GM13976 (cell line): Measurements from ENCODE around the gene MLKL.

Source experiments
- DNase-seq: peaks from one replicate; pipeline ENCODE4 v3.0.0; 2012; ENCODE audit warnings: low spot score
- CTCF ChIP-seq: IDR thresholded peaks from 2 replicates; pipeline ENCODE4 v1.5.1; 2012; ENCODE audit warnings: borderline replicate concordance, mild to moderate bottlenecking; ENCODE audit not compliant: insufficient read depth; ENCODE audit errors: extremely low read depth, missing control alignments, control extremely low read depth
- in situ Hi-C: fragments of 300-500 bp; cut with MboI; formaldehyde crosslinking; loops from one replicate; pipeline ENCODE4 v1.12.0; 2022; ENCODE audit warnings: low sequenced_read_pairs, mixed read lengths, inconsistent platforms; ENCODE audit not compliant: unreplicated experiment

MLKL gene

GRCh38 chr16:74711938-74712337 is 11.3 kb upstream of the MLKL start:
- DNase-seq, result no peak
- no peak for TF ChIP-seq CTCF
- in situ Hi-C loops, result loop anchor here (25.0 kb wide), 2 partner anchors 150 to 400 kb away; partner anchors contain the start of gene LDHD

GRCh38 chr16:74710401-74710800 is 9.7 kb upstream of the MLKL start:
- in situ Hi-C loops, result loop anchor here (25.0 kb wide), 2 partner anchors 152 to 402 kb away; partner anchors contain the start of gene LDHD

GRCh38 chr16:74709441-74709877 is 8.8 kb upstream of the MLKL start:
- in situ Hi-C loops, result loop anchor here (25.0 kb wide), 2 partner anchors 153 to 403 kb away; partner anchors contain the start of gene LDHD
- peak; percentile 86 for DNase-seq
- TF ChIP-seq CTCF, result peak; percentile 92

More at GRCh38 chr16:74710401-74710800, 9.7 kb upstream of the MLKL start:
- no peak for TF ChIP-seq CTCF
- DNase-seq, result no peak

GRCh38 chr16:74700116-74700437 is 585 bp downstream of the MLKL start:
- in situ Hi-C loops, result loop anchor here (25.0 kb wide), 2 partner anchors 162 to 412 kb away; partner anchors contain the start of gene LDHD

GRCh38 chr16:74699666-74700065 is 996 bp downstream of the MLKL start:
- TF ChIP-seq CTCF, result no peak
- in situ Hi-C loops, result loop anchor here (25.0 kb wide), 2 partner anchors 163 to 413 kb away; partner anchors contain the start of gene LDHD
- no peak for DNase-seq

More at GRCh38 chr16:74700116-74700437, 585 bp downstream of the MLKL start:
- no peak for TF ChIP-seq CTCF
- peak; percentile 55 for DNase-seq

- in situ Hi-C loops, result no loop called here
- peak; percentile 57 for DNase-seq
- TF ChIP-seq CTCF, result no peak
Observed at GRCh38 chr16:74698222-74698621, 2.4 kb downstream of the MLKL start.
